SK-N-SH treated with all-trans-retinoic acid at 6 μM for 48 hours (cell line): ENCODE results near the gene CCNY.

Source experiments
- ATAC-seq: fragments of 200-7000 bp; cut with Tn5 transposase; 3 replicates; pipeline ENCODE4 v1.9.1; 2020; ENCODE audit warnings: mild to moderate bottlenecking, moderate library complexity
- ARNTL ChIP-seq: fragments of 450-650 bp; formaldehyde crosslinking; IDR thresholded peaks from 2 replicates; pipeline ENCODE4 v1.5.0; 2020; ENCODE audit warnings: low read depth, mild to moderate bottlenecking, moderate library complexity, borderline replicate concordance
- BACH2 ChIP-seq: fragments of 250-450 bp; sonication (Bioruptor Pico); IDR thresholded peaks from 2 replicates; pipeline ENCODE4 v1.9.0; 2021; ENCODE audit warnings: mild to moderate bottlenecking, borderline replicate concordance
- CREB5 ChIP-seq: fragments of 250-450 bp; sonication (Bioruptor Pico); IDR thresholded peaks from 2 replicates; pipeline ENCODE4 v1.5.1; 2020; ENCODE audit warnings: low read depth, mild to moderate bottlenecking, moderate library complexity
- CSDC2 ChIP-seq: fragments of 250-450 bp; sonication (Bioruptor Pico); IDR thresholded peaks from 2 replicates; pipeline ENCODE4 v1.5.0; 2020; ENCODE audit warnings: mild to moderate bottlenecking, moderate library complexity
- CSRNP3 ChIP-seq: fragments of 250-450 bp; sonication (Bioruptor Pico); IDR thresholded peaks from 2 replicates; pipeline ENCODE4 v1.5.1; 2021; ENCODE audit warnings: mild to moderate bottlenecking, moderate library complexity
- ESRRG ChIP-seq: fragments of 250-450 bp; sonication (Bioruptor Pico); IDR thresholded peaks from 2 replicates; pipeline ENCODE4 v1.6.1; 2021; ENCODE audit warnings: mild to moderate bottlenecking
- ISL1 ChIP-seq: fragments of 250-450 bp; sonication (Bioruptor Pico); IDR thresholded peaks from 2 replicates; pipeline ENCODE4 v2.1.2; 2022; ENCODE audit warnings: mild to moderate bottlenecking, moderate library complexity
- OSR1 ChIP-seq: fragments of 250-450 bp; sonication (Bioruptor Pico); IDR thresholded peaks from 2 replicates; pipeline ENCODE4 v1.8.0; 2022; ENCODE audit warnings: moderate library complexity, mild to moderate bottlenecking, inconsistent platforms
- PATZ1 ChIP-seq: fragments of 250-450 bp; sonication (Bioruptor Pico); IDR thresholded peaks from 2 replicates; pipeline ENCODE4 v1.8.0; 2020; ENCODE audit warnings: mild to moderate bottlenecking, moderate library complexity, borderline replicate concordance
- POU6F1 ChIP-seq: fragments of 250-450 bp; sonication (Bioruptor Pico); IDR thresholded peaks from 2 replicates; pipeline ENCODE4 v1.8.0; 2021; ENCODE audit warnings: low read depth, mild to moderate bottlenecking, moderate library complexity, borderline replicate concordance
- PPARA ChIP-seq: fragments of 250-450 bp; sonication (Bioruptor Pico); IDR thresholded peaks from 2 replicates; pipeline ENCODE4 v1.5.0; 2020; ENCODE audit warnings: mild to moderate bottlenecking, borderline replicate concordance
- SNAI2 ChIP-seq: fragments of 250-450 bp; sonication (Bioruptor Pico); IDR thresholded peaks from 2 replicates; pipeline ENCODE4 v1.5.0; 2020; ENCODE audit warnings: mild to moderate bottlenecking, moderate library complexity
- TCF4 ChIP-seq: fragments of 250-450 bp; sonication (Bioruptor Pico); IDR thresholded peaks from 2 replicates; pipeline ENCODE4 v1.8.0; 2021; ENCODE audit warnings: mild to moderate bottlenecking, moderate library complexity, borderline replicate concordance
- TOX ChIP-seq: fragments of 250-450 bp; sonication (Bioruptor Pico); IDR thresholded peaks from 2 replicates; pipeline ENCODE4 v1.8.0; 2021; ENCODE audit warnings: mild to moderate bottlenecking, moderate library complexity, borderline replicate concordance
- TSHZ2 ChIP-seq: fragments of 250-450 bp; sonication (Bioruptor Pico); IDR thresholded peaks from 2 replicates; pipeline ENCODE4 v1.5.0; 2020; ENCODE audit warnings: mild to moderate bottlenecking, moderate library complexity
- ZC3H10 ChIP-seq: fragments of 250-450 bp; sonication (Bioruptor Pico); IDR thresholded peaks from 2 replicates; pipeline ENCODE4 v1.5.1; 2021; ENCODE audit warnings: mild to moderate bottlenecking, moderate library complexity
- ZNF565 ChIP-seq: fragments of 450-650 bp; formaldehyde crosslinking; conservative IDR thresholded peaks from 2 replicates; pipeline ENCODE4 v1.5.0; 2020; ENCODE audit warnings: low read depth, mild to moderate bottlenecking, moderate library complexity
- ZNF8 ChIP-seq: fragments of 450-650 bp; formaldehyde crosslinking; IDR thresholded peaks from 2 replicates; pipeline ENCODE4 v1.5.0; 2020; ENCODE audit warnings: mild to moderate bottlenecking, moderate library complexity

The CCNY gene

GRCh38 chr10:35451151-35452016, 115.1 kb downstream of the CCNY start (continued):
- no peak for TF ChIP-seq CSRNP3 (CRISPR knock-in tag)

- no peak for ATAC-seq
- TF ChIP-seq CREB5 (CRISPR knock-in tag) (no peak), ESRRG (CRISPR knock-in tag) (no peak), POU6F1 (no peak), CSDC2 (CRISPR knock-in tag) (no peak), TSHZ2 (CRISPR knock-in tag) (no peak), ISL1 (CRISPR knock-in tag) (no peak), TOX (CRISPR knock-in tag) (no peak), ZC3H10 (no peak), OSR1 (no peak), ZNF565 (CRISPR knock-in tag) (no peak)
These were observed 115.9 kb downstream of the CCNY start for GRCh38 chr10:35452171-35452570.

- ATAC-seq, result no peak
- TF ChIP-seq ISL1 (CRISPR knock-in tag), result no peak
- TF ChIP-seq ZNF565 (CRISPR knock-in tag), result no peak
- TF ChIP-seq BACH2, result no peak
- no peak for TF ChIP-seq ARNTL
- TF ChIP-seq ESRRG (CRISPR knock-in tag), result no peak
- no peak for TF ChIP-seq TCF4 (CRISPR knock-in tag)
- TF ChIP-seq PPARA, result no peak
- TF ChIP-seq SNAI2 (CRISPR knock-in tag), result no peak
These were observed 116.5 kb downstream of the CCNY start for GRCh38 chr10:35452847-35453246.

- TF ChIP-seq TOX (CRISPR knock-in tag) (no peak), TCF4 (CRISPR knock-in tag) (no peak), ZNF8 (CRISPR knock-in tag) (no peak), PATZ1 (CRISPR knock-in tag) (no peak), ESRRG (CRISPR knock-in tag) (no peak), SNAI2 (CRISPR knock-in tag) (no peak), CSRNP3 (CRISPR knock-in tag) (no peak), ZNF565 (CRISPR knock-in tag) (no peak), POU6F1 (no peak), ARNTL (no peak), BACH2 (no peak), CSDC2 (CRISPR knock-in tag) (no peak)
- peak; percentile 77 for ATAC-seq
These were observed 117.7 kb downstream of the CCNY start for GRCh38 chr10:35453855-35454532.
